NCI-H82 (cell line): ENCODE data around the gene TGFB1.
"Not testable (repeated sequence)": the region's sequence is repeated elsewhere in the genome, so short reads cannot be mapped to it uniquely, and the experiment has no call there.

Experiments used
- DNase-seq: peaks from one replicate; lab custom pipeline; 2025; lab: John Stamatoyannopoulos, UW

Gene TGFB1

DNA sequence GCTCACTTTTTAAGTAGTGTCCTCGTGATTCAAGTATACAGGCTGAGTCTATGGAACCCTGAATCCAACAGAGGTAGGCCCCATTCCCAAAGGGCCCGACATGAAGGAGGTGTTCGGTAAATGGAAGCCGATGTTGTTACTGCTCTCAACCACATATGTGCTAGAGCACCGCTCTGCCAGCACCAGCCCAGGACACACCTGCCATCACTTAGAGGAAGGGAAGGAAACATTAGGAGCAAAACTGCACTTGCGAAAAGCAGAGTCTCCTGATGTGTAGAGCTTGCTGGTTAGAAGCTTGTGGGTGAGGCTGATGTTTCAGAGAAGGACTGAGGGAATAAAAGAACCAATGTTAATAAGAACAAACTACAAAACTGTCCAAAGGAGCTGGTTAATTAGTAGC, 53.2 kb downstream of the TGFB1 start:
- no peak for DNase-seq

- DNase-seq = peak; percentile 44
Observed at GRCh38 chr19:41299755-41300089, 54.0 kb downstream of the TGFB1 start.

GRCh38 chr19:41299046-41299754, 54.5 kb downstream of the TGFB1 start:
- DNase-seq = no peak

- peak; percentile 23 for DNase-seq
Observed at GRCh38 chr19:41298348-41298964, 55.3 kb downstream of the TGFB1 start.

- DNase-seq = no peak
Observed at GRCh38 chr19:41297628-41298347, 55.9 kb downstream of the TGFB1 start.

- DNase-seq = no peak
Observed at GRCh38 chr19:41296433-41296871, 57.3 kb downstream of the TGFB1 start.

GRCh38 chr19:41295499-41295898, 58.2 kb downstream of the TGFB1 start:
- DNase-seq = no peak

- no peak for DNase-seq
Observed at GRCh38 chr19:41294393-41294792, 59.3 kb downstream of the TGFB1 start.

DNA sequence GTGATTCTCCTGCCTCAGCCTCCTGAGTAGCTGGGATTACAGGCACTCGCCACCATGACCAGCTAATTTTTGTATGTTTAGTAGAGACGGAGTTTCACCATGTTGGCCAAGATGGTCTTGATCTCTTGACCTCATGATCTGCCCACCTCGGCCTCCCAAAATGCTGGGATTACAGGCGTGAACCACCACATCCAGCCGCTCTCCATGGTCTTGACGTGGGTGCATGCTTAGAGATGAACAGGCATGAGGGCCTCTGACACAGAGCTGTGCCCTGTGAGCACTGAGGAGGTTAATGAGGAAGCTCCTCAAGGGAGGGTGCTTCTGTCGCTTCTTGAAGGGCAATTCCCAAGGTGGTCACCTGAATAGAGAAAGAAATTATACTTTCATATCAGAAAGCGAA, 63.9 kb downstream of the TGFB1 start:
- not testable (repeated sequence) for DNase-seq

DNA sequence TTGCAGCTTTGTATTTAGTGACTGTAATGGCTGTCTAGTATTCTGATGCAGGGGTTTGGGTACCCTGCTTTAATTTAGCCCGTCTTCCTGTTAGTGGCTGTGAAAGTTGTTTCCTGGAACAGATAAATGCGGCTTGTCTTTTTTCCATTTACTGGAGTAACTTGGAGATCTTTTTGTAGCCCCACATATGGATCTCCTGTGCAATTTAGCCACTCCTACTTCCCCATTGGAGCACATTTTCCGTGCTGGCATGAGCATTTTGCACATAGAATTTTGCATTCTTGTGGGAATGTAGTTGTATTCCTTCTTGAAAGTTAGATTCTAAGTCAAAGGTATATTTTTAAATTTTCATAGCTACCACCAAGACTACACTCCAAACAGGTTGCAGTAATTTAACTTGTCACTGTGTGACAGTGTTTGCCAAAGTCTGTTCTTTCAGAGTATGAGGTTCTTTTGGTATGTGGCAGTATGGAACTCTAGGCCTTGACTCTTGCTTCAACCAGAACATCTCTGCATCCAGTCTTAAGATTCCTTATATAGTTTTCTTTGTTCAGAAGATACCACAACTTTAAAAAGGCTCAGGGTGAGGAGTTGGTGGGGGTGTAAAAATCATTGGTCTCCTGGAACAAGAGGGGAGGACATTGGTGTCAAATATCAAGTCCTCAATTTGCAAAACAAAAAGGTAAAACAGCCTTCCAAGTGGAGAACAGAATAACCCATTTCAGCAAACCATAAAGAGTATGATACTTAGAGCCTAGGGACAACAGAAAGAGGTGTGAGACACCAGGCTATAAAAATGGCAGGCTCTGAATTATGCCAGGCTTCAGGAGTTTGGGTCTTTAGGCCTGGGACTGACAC, 64.8 kb downstream of the TGFB1 start:
- no peak for DNase-seq
